NT2/D1 (cell line): Measurements from ENCODE around the gene IER3.
A peak's percentile ranks its signal among the peaks of the same experiment; 100 is the strongest.
"Not testable (repeated sequence)": the region's sequence is repeated elsewhere in the genome, so short reads cannot be mapped to it uniquely, and the experiment has no call there.

Experiments used
- DNase-seq: peaks from one replicate; pipeline ENCODE4 v3.0.0-alpha.2; 2011; ENCODE audit warnings: low read depth, low spot score
- H3K27me3 ChIP-seq: 2 replicates; pipeline ENCODE4 v1.6.0; 2011; ENCODE audit warnings: mild to moderate bottlenecking; ENCODE audit not compliant: insufficient read length, insufficient read depth
- H3K36me3 ChIP-seq: 2 replicates; pipeline ENCODE4 v1.6.1; 2011; ENCODE audit warnings: mild to moderate bottlenecking, low read length, mixed read lengths; ENCODE audit not compliant: insufficient read depth, insufficient read length
- H3K4me1 ChIP-seq: 2 replicates; pipeline ENCODE4 v1.5.1; 2011; ENCODE audit not compliant: insufficient read depth, insufficient read length
- H3K4me3 ChIP-seq: 2 replicates; pipeline ENCODE4 v1.5.1; 2011; ENCODE audit warnings: low read depth; ENCODE audit not compliant: insufficient read length
- H3K9ac ChIP-seq: 2 replicates; pipeline ENCODE4 v1.6.0; 2011; ENCODE audit warnings: low read depth; ENCODE audit not compliant: insufficient read length
- H3K9me3 ChIP-seq: 2 replicates; pipeline ENCODE4 v1.5.1; 2011; ENCODE audit warnings: mild to moderate bottlenecking, low read length; ENCODE audit not compliant: insufficient read depth
- SUZ12 ChIP-seq: IDR thresholded peaks from 2 replicates; pipeline ENCODE4 v1.6.1; 2011; ENCODE audit not compliant: insufficient read length, insufficient read depth; ENCODE audit errors: extremely low read depth
- YY1 ChIP-seq: IDR thresholded peaks from 2 replicates; pipeline ENCODE4 v1.6.1; 2011; ENCODE audit not compliant: insufficient read length, insufficient read depth
- ZNF274 ChIP-seq: IDR thresholded peaks from 2 replicates; pipeline ENCODE4 v1.6.1; 2011; ENCODE audit warnings: mild to moderate bottlenecking, low read depth, low read length

The IER3 gene

DNA sequence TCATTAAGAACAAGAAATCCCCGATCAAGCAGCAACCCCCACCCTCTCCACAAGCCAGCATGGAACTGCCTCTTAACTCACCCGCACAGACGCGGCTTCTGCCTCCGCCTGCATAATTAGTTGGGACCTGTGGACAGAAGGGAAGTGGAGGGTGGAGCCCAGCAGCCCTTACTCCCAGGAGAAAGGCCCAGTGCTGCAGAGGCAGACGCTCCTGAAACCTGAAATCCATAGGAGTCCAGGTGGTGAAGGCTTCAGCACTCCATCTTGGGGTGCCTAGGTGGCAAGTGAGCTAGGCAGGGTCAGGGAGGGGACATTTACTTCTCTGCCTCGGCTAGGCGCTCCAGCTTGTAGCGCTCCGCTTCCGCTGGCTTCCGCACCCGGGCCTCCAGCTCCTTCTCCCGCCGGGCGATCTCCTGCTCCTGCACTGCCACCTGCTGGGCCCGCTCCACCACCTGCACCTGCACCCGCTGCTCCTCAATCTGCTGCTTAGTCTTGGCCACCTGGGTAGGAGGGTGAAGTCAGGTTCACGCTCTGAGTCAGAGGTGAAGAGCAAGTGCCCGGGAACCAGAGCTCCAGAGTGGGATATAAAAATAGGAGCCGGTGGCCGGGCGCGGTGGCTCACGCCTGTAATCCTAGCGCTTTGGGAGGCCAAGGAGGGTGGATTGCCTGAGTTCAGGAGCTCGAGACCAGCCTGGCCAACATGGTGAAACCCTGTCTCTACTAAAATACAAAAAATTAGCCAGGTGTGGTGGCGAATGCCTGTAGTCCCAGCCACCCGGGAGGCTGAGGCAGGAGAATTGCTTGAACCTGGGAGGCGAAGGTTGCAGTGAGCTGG is 13.5 kb downstream of the IER3 start:
- H3K9ac ChIP-seq = peak overlapping the region; percentile 32
- DNase-seq = no peak
- no peaks in the 10 kb centered on the region for H3K27me3 ChIP-seq
- H3K4me3 ChIP-seq = no peak overlapping the region
- peaks cover 6% of the 10 kb centered on the region for H3K4me1 ChIP-seq
- H3K9me3 ChIP-seq = no peaks in the 10 kb centered on the region
- peaks cover 59% of the 10 kb centered on the region for H3K36me3 ChIP-seq
- TF ChIP-seq YY1 (no peak), SUZ12 (no peak), ZNF274 (no peak)

DNA sequence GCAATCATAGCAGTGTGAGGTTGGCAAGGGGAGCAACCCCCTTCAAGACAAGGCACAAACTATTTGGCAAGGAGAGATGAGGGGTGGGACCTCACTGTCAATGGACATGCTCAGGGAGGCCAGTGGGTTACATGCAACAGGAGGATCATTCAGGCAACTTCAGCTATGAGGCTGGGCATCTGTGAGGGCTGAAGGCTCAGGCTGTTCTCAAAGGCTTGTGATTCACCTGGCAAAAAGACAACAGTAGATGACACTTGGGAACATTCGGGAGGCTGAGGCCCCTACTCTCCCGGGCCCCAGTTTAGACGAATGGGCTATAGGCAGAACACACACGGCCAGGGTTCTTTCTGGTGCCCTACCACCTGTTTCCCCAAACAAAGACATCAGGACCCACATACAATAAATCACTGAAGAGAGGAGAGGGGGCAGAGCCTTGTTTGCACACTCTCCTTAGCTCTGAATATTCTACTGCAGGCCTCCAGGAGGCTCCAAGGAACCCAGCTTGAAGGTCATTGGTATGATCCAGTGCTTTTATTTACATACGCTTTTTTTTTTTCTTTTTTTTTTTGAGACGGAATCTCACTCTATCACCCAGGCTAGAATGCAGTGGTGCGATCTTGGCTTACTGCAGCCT is 16.3 kb downstream of the IER3 start:
- no peak for DNase-seq
- Histone ChIP-seq H3K4me3 (no peak overlapping the region), H3K36me3 (peaks cover 69% of the 10 kb centered on the region), H3K4me1 (peaks cover 9% of the 10 kb centered on the region), H3K9me3 (no peaks in the 10 kb centered on the region), H3K27me3 (no peaks in the 10 kb centered on the region), H3K9ac (no peak overlapping the region)
- no peak for TF ChIP-seq SUZ12
- no peak for TF ChIP-seq ZNF274
- TF ChIP-seq YY1 = no peak

DNA sequence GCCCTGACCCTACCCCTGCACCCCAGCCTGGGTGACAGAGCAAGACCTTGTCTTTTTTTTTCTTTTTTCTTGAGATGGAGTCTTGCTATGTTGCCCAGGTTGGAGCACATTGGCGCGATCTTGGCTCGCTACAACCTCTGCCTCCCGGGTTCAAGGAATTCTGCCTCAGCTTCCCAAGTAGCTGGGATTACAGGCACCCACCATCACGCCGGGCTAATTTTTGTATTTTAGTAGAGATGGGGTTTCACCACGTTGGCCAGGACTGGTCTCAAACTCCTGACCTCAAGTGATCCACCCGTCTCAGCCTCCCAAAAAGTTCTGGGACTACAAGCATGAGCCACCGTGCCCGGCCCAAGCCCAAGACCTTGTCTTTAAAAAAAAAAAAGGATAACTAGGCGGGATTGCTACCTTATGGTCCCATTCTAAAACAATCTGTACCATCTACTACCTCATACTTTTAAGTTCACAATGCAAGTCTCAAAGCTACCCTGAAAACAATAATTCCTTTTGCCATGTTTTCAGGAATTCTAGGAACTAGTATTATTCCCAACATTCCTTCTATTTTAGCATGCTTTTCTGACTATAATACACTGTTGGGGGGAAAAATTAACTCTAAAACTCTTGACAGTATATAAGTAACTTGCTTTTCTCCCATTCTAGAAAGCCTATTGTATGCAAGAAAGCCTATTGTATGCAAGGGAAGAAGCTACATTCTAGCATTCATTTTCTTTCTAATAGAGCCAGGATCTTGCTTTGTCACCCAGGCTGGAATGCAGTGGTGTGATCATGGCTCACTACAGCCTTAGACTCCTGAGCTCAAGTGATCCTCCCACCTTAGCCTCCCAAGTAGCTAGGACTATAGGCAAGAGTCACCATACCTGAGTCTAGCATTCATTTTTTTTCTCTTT is 17.6 kb downstream of the IER3 start:
- H3K36me3 ChIP-seq = peaks cover 72% of the 10 kb centered on the region
- TF ChIP-seq SUZ12 (no peak), ZNF274 (no peak), YY1 (no peak)
- no peak overlapping the region for H3K4me3 ChIP-seq
- peaks cover 9% of the 10 kb centered on the region for H3K4me1 ChIP-seq
- H3K9ac ChIP-seq = no peak overlapping the region
- DNase-seq = no peak
- H3K27me3 ChIP-seq = no peaks in the 10 kb centered on the region
- H3K9me3 ChIP-seq = no peaks in the 10 kb centered on the region

DNA sequence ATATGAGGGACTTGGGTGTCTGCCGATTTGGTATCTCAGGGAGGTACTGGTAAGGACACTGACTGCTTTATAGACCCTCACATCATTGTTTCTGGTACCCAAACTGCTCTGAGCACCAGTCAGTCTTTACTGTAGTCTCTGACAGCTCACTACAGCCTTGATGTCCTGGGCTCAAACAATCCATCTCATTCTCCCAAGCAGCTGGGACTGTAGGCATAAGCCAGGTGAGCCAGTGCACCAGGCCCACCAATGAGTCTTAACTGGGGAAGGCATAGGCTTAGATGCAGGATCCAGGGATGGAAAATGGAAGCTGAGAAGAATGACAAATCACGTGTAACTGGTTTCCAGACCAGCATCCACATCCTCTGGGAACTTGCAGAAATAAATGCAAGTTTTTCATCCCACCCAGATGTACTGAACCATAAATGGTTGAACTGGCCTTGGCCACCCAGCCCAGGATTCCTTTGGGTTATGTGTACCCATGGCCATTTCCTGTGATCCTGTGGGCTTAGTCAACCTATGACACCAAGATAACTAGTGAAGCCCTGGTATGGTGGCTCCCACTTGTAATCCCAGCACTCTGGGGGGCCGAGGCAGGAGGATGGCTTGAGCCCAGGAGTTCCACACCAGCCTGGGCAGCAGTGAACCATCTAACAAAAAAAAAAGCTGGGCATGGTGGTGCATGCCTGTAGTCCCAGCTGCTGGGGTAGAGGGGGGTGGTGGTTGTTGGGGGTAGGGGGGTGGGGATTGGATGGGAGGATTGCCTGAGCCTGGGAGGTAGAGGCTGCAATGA is 18.4 kb downstream of the IER3 start:
- no peak overlapping the region for H3K4me3 ChIP-seq
- no peak overlapping the region for H3K9ac ChIP-seq
- H3K36me3 ChIP-seq = peaks cover 73% of the 10 kb centered on the region
- H3K4me1 ChIP-seq = peaks cover 9% of the 10 kb centered on the region
- TF ChIP-seq YY1 (no peak), ZNF274 (no peak), SUZ12 (no peak)
- no peak for DNase-seq
- H3K9me3 ChIP-seq = no peaks in the 10 kb centered on the region
- H3K27me3 ChIP-seq = no peaks in the 10 kb centered on the region

- peaks cover 5% of the 10 kb centered on the region for H3K4me1 ChIP-seq
- H3K9me3 ChIP-seq = no peaks in the 10 kb centered on the region
- no peak overlapping the region for H3K4me3 ChIP-seq
- H3K9ac ChIP-seq = no peak overlapping the region
- TF ChIP-seq ZNF274 (no peak), YY1 (no peak), SUZ12 (no peak)
- no peak for DNase-seq
- H3K27me3 ChIP-seq = no peaks in the 10 kb centered on the region
- peaks cover 72% of the 10 kb centered on the region for H3K36me3 ChIP-seq
Measured at GRCh38 chr6:30724906-30725667, 19.3 kb downstream of the IER3 start.

DNA sequence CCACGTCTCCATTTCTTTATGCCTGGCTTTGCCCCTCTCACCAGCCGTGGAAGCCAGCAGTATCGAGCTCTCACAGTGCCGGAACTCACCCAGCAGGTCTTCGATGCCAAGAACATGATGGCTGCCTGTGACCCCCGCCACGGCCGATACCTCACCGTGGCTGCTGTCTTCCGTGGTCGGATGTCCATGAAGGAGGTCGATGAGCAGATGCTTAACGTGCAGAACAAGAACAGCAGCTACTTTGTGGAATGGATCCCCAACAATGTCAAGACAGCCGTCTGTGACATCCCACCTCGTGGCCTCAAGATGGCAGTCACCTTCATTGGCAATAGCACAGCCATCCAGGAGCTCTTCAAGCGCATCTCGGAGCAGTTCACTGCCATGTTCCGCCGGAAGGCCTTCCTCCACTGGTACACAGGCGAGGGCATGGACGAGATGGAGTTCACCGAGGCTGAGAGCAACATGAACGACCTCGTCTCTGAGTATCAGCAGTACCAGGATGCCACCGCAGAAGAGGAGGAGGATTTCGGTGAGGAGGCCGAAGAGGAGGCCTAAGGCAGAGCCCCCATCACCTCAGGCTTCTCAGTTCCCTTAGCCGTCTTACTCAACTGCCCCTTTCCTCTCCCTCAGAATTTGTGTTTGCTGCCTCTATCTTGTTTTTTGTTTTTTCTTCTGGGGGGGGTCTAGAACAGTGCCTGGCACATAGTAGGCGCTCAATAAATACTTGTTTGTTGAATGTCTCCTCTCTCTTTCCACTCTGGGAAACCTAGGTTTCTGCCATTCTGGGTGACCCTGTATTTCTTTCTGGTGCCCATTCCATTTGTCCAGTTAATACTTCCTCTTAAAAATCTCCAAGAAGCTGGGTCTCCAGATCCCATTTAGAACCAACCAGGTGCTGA is 20.3 kb downstream of the IER3 start:
- H3K9me3 ChIP-seq, H3K4me3 ChIP-seq, H3K4me1 ChIP-seq, DNase-seq, H3K27me3 ChIP-seq, H3K9ac ChIP-seq: not testable (repeated sequence)
- H3K36me3 ChIP-seq = peaks cover 62% of the 10 kb centered on the region

- H3K4me1 ChIP-seq, DNase-seq, H3K9ac ChIP-seq, H3K4me3 ChIP-seq, H3K27me3 ChIP-seq, H3K9me3 ChIP-seq: not testable (repeated sequence)
- peaks cover 59% of the 10 kb centered on the region for H3K36me3 ChIP-seq
Measured at GRCh38 chr6:30723159-30723842, 21.0 kb downstream of the IER3 start.
